Epithelial cell of prostate (primary cell): Measurements from ENCODE around the gene ACER1.
A peak's percentile ranks its signal among the peaks of the same experiment; 100 is the strongest.
"Not testable (repeated sequence)": the region's sequence is repeated elsewhere in the genome, so short reads cannot be mapped to it uniquely, and the experiment has no call there.

Experiments
- DNase-seq: peaks from one replicate; pipeline ENCODE4 v3.0.0-alpha.2; 2011; ENCODE audit warnings: low read depth, low spot score
- H3K27ac ChIP-seq: fragments of 450-650 bp; 2 replicates; pipeline ENCODE4 v1.5.1; 2017; ENCODE audit warnings: mild to moderate bottlenecking

ACER1 gene

GRCh38 chr19:6359568-6360341 lies 26.3 kb upstream of the ACER1 start:
- DNase-seq, result no peak
- no peak overlapping the region for H3K27ac ChIP-seq

- no peak for DNase-seq
- no peak overlapping the region for H3K27ac ChIP-seq
Measured at GRCh38 chr19:6358003-6358402, 24.6 kb upstream of the ACER1 start.

GRCh38 chr19:6357174-6357573 lies 23.8 kb upstream of the ACER1 start:
- no peak overlapping the region for H3K27ac ChIP-seq
- DNase-seq, result no peak

- not testable (repeated sequence) for H3K27ac ChIP-seq, DNase-seq
Measured at GRCh38 chr19:6355321-6356040, 22.1 kb upstream of the ACER1 start.

- no peak overlapping the region for H3K27ac ChIP-seq
- DNase-seq, result no peak
Measured at GRCh38 chr19:6354098-6354674, 20.8 kb upstream of the ACER1 start.

GRCh38 chr19:6352381-6353165 lies 19.2 kb upstream of the ACER1 start:
- H3K27ac ChIP-seq, result no peak overlapping the region
- peak; percentile 22 for DNase-seq

- no peak for DNase-seq
- no peak overlapping the region for H3K27ac ChIP-seq
Measured at GRCh38 chr19:6350688-6351087, 17.3 kb upstream of the ACER1 start.

- DNase-seq, H3K27ac ChIP-seq: not testable (repeated sequence)
Measured at GRCh38 chr19:6349271-6349670, 15.9 kb upstream of the ACER1 start.

GRCh38 chr19:6343462-6343861 lies 10.1 kb upstream of the ACER1 start:
- no peak overlapping the region for H3K27ac ChIP-seq
- no peak for DNase-seq

GRCh38 chr19:6340493-6341201 lies 7.2 kb upstream of the ACER1 start:
- DNase-seq, result no peak
- no peak overlapping the region for H3K27ac ChIP-seq

GRCh38 chr19:6334490-6335285 lies 1.3 kb upstream of the ACER1 start:
- DNase-seq, result no peak
- H3K27ac ChIP-seq, result no peak overlapping the region

- H3K27ac ChIP-seq, result no peak overlapping the region
Measured at GRCh38 chr19:6326815-6327214, 6.6 kb downstream of the ACER1 start.

GRCh38 chr19:6325614-6326013 lies 7.8 kb downstream of the ACER1 start:
- H3K27ac ChIP-seq, result no peak overlapping the region
- no peak for DNase-seq

More at GRCh38 chr19:6326815-6327214, 6.6 kb downstream of the ACER1 start:
- no peak for DNase-seq

- no peak for DNase-seq
- H3K27ac ChIP-seq, result no peak overlapping the region
Measured at GRCh38 chr19:6324757-6325156, 8.7 kb downstream of the ACER1 start.

- H3K27ac ChIP-seq, result no peak overlapping the region
- no peak for DNase-seq
Measured at GRCh38 chr19:6322284-6322683, 11.1 kb downstream of the ACER1 start.

GRCh38 chr19:6319376-6319775 lies 14.0 kb downstream of the ACER1 start:
- no peak for DNase-seq
- H3K27ac ChIP-seq, result no peak overlapping the region

- no peak overlapping the region for H3K27ac ChIP-seq
- no peak for DNase-seq
Measured at GRCh38 chr19:6318772-6319171, 14.6 kb downstream of the ACER1 start.

- not testable (repeated sequence) for H3K27ac ChIP-seq, DNase-seq
Measured at GRCh38 chr19:6315646-6316045, 17.8 kb downstream of the ACER1 start.

GRCh38 chr19:6313398-6313969 lies 19.9 kb downstream of the ACER1 start:
- DNase-seq, result no peak
- H3K27ac ChIP-seq, result no peak overlapping the region
